Measurements from ENCODE around the gene HSD11B1.

The HSD11B1 gene

GRCh38 chr1:209703834-209704504, 677 bp upstream of the HSD11B1 start:
- Histone ChIP-seq H3K27me3 (ENCODE audit: insufficient read depth, low read length, poor library complexity, severe bottlenecking) (no peaks in the 10 kb centered on the region), H4K20me1 (ENCODE audit: insufficient read depth, low read length, poor library complexity, severe bottlenecking) (no peaks in the 10 kb centered on the region), H3K79me2 (ENCODE audit: insufficient read depth, low read length) (no peaks in the 10 kb centered on the region), H3K4me1 (ENCODE audit: insufficient read depth, low read length, poor library complexity, severe bottlenecking) (no peaks in the 10 kb centered on the region), H3K4me3 (ENCODE audit: low read length, poor library complexity, severe bottlenecking) (no peak overlapping the region), H3K9ac (ENCODE audit: low read depth, low read length, poor library complexity, severe bottlenecking) (no peak overlapping the region), H3K9me3 (ENCODE audit: insufficient read depth, low read depth, low read length) (no peaks in the 10 kb centered on the region), H3K4me2 (ENCODE audit: low read depth, low read length, poor library complexity, severe bottlenecking) (no peak overlapping the region), H2AFZ (ENCODE audit: low read length) (no peak overlapping the region), H3K9me2 (replicated peaks; ENCODE audit: low read depth, low read length) (no peaks in the 10 kb centered on the region), H3F3A (ENCODE audit: low read depth) (no peaks in the 10 kb centered on the region), H3K36me3 (ENCODE audit: insufficient read depth, low read length) (no peaks in the 10 kb centered on the region)
- no peak for TF ChIP-seq EZH2phosphoT487 (IDR thresholded peaks at IDR 0.05; ENCODE audit: borderline replicate concordance)
- TF ChIP-seq CTCF (conservative IDR thresholded peaks at IDR 0.05; ENCODE audit: low read length) = no peak

- no peaks in the 10 kb centered on the region for H3F3A ChIP-seq (ENCODE audit: low read depth)
- no peaks in the 10 kb centered on the region for H3K79me2 ChIP-seq (ENCODE audit: insufficient read depth, low read length)
- no peaks in the 10 kb centered on the region for H3K4me1 ChIP-seq (ENCODE audit: insufficient read depth, low read length, poor library complexity, severe bottlenecking)
- no peaks in the 10 kb centered on the region for H3K9me3 ChIP-seq (ENCODE audit: insufficient read depth, low read depth, low read length)
- H3K9me2 ChIP-seq (replicated peaks; ENCODE audit: low read depth, low read length) = no peaks in the 10 kb centered on the region
- no peak overlapping the region for H3K4me3 ChIP-seq (ENCODE audit: low read length, poor library complexity, severe bottlenecking)
- no peak overlapping the region for H3K4me2 ChIP-seq (ENCODE audit: low read depth, low read length, poor library complexity, severe bottlenecking)
- no peak overlapping the region for H2AFZ ChIP-seq (ENCODE audit: low read length)
- H3K27me3 ChIP-seq (ENCODE audit: insufficient read depth, low read length, poor library complexity, severe bottlenecking) = no peaks in the 10 kb centered on the region
- no peaks in the 10 kb centered on the region for H3K36me3 ChIP-seq (ENCODE audit: insufficient read depth, low read length)
- no peak overlapping the region for H3K9ac ChIP-seq (ENCODE audit: low read depth, low read length, poor library complexity, severe bottlenecking)
- no peak for TF ChIP-seq CTCF (conservative IDR thresholded peaks at IDR 0.05; ENCODE audit: low read length)
- TF ChIP-seq EZH2phosphoT487 (IDR thresholded peaks at IDR 0.05; ENCODE audit: borderline replicate concordance) = no peak
- H4K20me1 ChIP-seq (ENCODE audit: insufficient read depth, low read length, poor library complexity, severe bottlenecking) = no peaks in the 10 kb centered on the region
Observed at GRCh38 chr1:209705033-209705598, 470 bp downstream of the HSD11B1 start.

GRCh38 chr1:209706622-209707021, 2.0 kb downstream of the HSD11B1 start:
- no peaks in the 10 kb centered on the region for H3K36me3 ChIP-seq (ENCODE audit: insufficient read depth, low read length)
- no peaks in the 10 kb centered on the region for H3F3A ChIP-seq (ENCODE audit: low read depth)
- TF ChIP-seq EZH2phosphoT487 (IDR thresholded peaks at IDR 0.05; ENCODE audit: borderline replicate concordance) = no peak
- no peak for TF ChIP-seq CTCF (conservative IDR thresholded peaks at IDR 0.05; ENCODE audit: low read length)
- H3K4me3 ChIP-seq (ENCODE audit: low read length, poor library complexity, severe bottlenecking) = no peak overlapping the region
- H3K9me3 ChIP-seq (ENCODE audit: insufficient read depth, low read depth, low read length) = no peaks in the 10 kb centered on the region
- no peaks in the 10 kb centered on the region for H3K27me3 ChIP-seq (ENCODE audit: insufficient read depth, low read length, poor library complexity, severe bottlenecking)
- no peaks in the 10 kb centered on the region for H4K20me1 ChIP-seq (ENCODE audit: insufficient read depth, low read length, poor library complexity, severe bottlenecking)
- H3K9me2 ChIP-seq (replicated peaks; ENCODE audit: low read depth, low read length) = no peaks in the 10 kb centered on the region
- H3K4me2 ChIP-seq (ENCODE audit: low read depth, low read length, poor library complexity, severe bottlenecking) = no peak overlapping the region
- no peak overlapping the region for H3K9ac ChIP-seq (ENCODE audit: low read depth, low read length, poor library complexity, severe bottlenecking)
- H2AFZ ChIP-seq (ENCODE audit: low read length) = no peak overlapping the region
- H3K4me1 ChIP-seq (ENCODE audit: insufficient read depth, low read length, poor library complexity, severe bottlenecking) = no peaks in the 10 kb centered on the region
- H3K79me2 ChIP-seq (ENCODE audit: insufficient read depth, low read length) = no peaks in the 10 kb centered on the region

Data from Loucy (cell line).